Stomach (tissue), 9 donors: ENCODE measurements around the gene DCDC1. TPM values are rescaled to one million over a fixed set of nuclear protein-coding genes. Genes with fewer than 3 reads are reported as not detected.
A peak's percentile ranks its signal among the peaks of the same experiment; 100 is the strongest.

Source experiments
- DNase-seq, 2 donors: peaks; one replicate each; pipeline versions ENCODE4 v3.0.0 to v3.0.0-alpha.2; 2013 to 2019
- H3K27ac ChIP-seq, 5 donors: fragments of 200-600 bp in 4 of 5; sonication (generic) in 4 of 5; one replicate each; pipeline ENCODE4 v1.5.1; 2013 to 2019; ENCODE audit warnings: mild to moderate bottlenecking in 1 of 5, moderate library complexity in 1 of 5
- H3K27me3 ChIP-seq, 3 donors: fragments of 200-600 bp; sonication (generic); one replicate each; pipeline ENCODE4 v1.5.1; 2017 to 2019; ENCODE audit warnings: mixed run types in 1 of 3
- H3K36me3 ChIP-seq, 4 donors: fragments of 200-600 bp; sonication (generic); 1 replicate in 3 of 4; 2 replicates in 1 of 4; pipeline ENCODE4 v1.5.1; 2016 to 2019
- H3K4me1 ChIP-seq, 4 donors: fragments of 200-600 bp; sonication (generic); one replicate each; pipeline ENCODE4 v1.5.1; 2016 to 2019
- H3K4me3 ChIP-seq, 4 donors: fragments of 200-600 bp; sonication (generic) in 3 of 4; one replicate each; pipeline ENCODE4 v1.5.1; 2016 to 2019; ENCODE audit warnings: mild to moderate bottlenecking in 1 of 4
- H3K9me3 ChIP-seq, 4 donors: fragments of 200-600 bp; sonication (generic); one replicate each; pipeline ENCODE4 v1.5.1; 2016 to 2019
- EP300 ChIP-seq: sonication (generic); formaldehyde crosslinking; IDR thresholded peaks from one replicate; pipeline ENCODE4 v1.6.1; 2017; ENCODE audit warnings: antibody characterized with exemption
- POLR2A ChIP-seq, 4 donors: fragments of 450-650 bp; IDR thresholded peaks; one replicate each; pipeline ENCODE4 v1.6.1; 2016; ENCODE audit warnings: antibody characterized with exemption in 4 of 4, control low read depth in 2 of 4, mild to moderate bottlenecking in 1 of 4, moderate library complexity in 1 of 4
- POLR2AphosphoS5 ChIP-seq, 3 donors: sonication (generic); formaldehyde crosslinking; IDR thresholded peaks; one replicate each; pipeline ENCODE4 v1.6.1; 2016; ENCODE audit warnings: antibody characterized with exemption in 3 of 3
- WGBS, 5 donors: extraction: QIAGEN DNeasy Blood & Tissue Kit in 3 of 5; methylation state at CpG; one replicate each; pipeline versions ENCODE4 v1.1.5 to v1.1.7; 2013 to 2018; 5-methylcytosine and 5-hydroxymethylcytosine counted together
- intact Hi-C: fragments of 100-400 bp; cut with DNase I; formaldehyde crosslinking; loops from one replicate; pipeline ENCODE4 v1.15.1; 2023; ENCODE audit warnings: low total_unique reads
- polyA plus RNA-seq, 3 donors: library from polyadenylated mRNA; stranded (reverse); fragments of 200-250 nt; gene quantifications; one replicate each; pipeline ENCODE4 v1.2.3, GENCODE V29; 2013
- total RNA-seq, 5 donors: library from RNA; depleted of rRNA; stranded (reverse); fragments of >200 nt; gene quantifications; one replicate each; pipeline versions ENCODE4 v1.1.0 to v1.2.3, GENCODE V29; 2014 to 2016
- TF ChIP-seq, protein P1 (sequence below), 7 experiments: fragments of 450-650 bp in 4 of 7; fragments of 200-600 bp in 3 of 7; sonication (generic) in 3 of 7; IDR thresholded peaks; one replicate each; pipeline ENCODE4 v1.5.1; 2016 to 2019; ENCODE audit warnings: antibody characterized with exemption in 7 of 7, control low read depth in 2 of 7, mild to moderate bottlenecking in 1 of 7
- donor health status: healthy with polysubstance abuse.
- donor health status: Bipolar disorder and iron deficiency.
- donor health status: healthy.

DCDC1 gene
- total and polyA plus RNA-seq, 8 donors: 0.45 to 0.55 TPM; not detected in 6

DNA sequence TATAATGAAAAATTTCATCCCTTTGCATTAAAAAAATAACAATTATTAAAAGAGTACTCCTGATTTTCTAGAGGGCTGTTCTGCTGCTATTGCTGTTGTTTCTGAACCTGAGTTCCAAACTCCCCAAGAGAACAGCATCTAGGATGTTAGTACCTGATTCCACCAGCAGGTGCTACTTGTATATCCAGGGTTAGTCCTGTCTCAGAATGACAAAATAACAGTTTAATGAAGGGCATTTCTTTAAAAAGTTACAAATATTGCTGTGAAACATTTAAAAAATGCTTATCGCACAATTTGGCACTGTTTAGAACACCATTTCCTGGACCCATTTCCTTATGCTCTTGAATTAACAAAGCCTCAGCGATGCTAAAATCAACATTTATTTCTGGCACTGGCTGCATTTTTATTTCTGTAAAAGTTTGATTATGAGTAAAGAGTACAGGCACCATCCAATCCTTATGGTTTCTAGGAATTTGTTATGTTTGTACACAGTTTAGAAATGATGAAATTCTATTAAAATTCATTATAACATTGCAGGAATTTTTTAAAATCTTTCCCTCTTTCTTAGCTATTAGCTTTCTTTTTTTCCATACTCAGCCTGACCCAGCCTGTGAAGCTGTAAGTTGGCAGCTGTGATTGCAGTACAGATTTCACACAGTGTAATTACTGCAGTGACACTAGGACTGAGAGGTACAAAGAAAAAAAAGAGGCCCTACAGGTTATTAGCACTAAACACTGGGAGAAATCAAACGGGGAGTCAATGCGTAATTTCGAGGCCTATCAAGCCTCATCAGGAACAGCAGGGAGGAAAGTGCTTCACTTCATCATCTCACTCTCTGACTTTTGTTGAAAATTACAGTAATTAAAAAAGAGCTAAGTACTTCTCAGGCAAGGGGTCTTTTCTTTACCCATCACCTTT lies 208.8 kb downstream of the DCDC1 start:
- Histone ChIP-seq H3K27me3 (no peaks in the 10 kb centered on the region), H3K4me3 (no peak overlapping the region), H3K27ac (no peak overlapping the region), H3K36me3 (no peaks in the 10 kb centered on the region), H3K4me1 (no peaks in the 10 kb centered on the region), H3K9me3 (peaks cover 0 to 7% (median 0%) of the 10 kb centered on the region in 4 donors)
- TF ChIP-seq, protein P1, sequence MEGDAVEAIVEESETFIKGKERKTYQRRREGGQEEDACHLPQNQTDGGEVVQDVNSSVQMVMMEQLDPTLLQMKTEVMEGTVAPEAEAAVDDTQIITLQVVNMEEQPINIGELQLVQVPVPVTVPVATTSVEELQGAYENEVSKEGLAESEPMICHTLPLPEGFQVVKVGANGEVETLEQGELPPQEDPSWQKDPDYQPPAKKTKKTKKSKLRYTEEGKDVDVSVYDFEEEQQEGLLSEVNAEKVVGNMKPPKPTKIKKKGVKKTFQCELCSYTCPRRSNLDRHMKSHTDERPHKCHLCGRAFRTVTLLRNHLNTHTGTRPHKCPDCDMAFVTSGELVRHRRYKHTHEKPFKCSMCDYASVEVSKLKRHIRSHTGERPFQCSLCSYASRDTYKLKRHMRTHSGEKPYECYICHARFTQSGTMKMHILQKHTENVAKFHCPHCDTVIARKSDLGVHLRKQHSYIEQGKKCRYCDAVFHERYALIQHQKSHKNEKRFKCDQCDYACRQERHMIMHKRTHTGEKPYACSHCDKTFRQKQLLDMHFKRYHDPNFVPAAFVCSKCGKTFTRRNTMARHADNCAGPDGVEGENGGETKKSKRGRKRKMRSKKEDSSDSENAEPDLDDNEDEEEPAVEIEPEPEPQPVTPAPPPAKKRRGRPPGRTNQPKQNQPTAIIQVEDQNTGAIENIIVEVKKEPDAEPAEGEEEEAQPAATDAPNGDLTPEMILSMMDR (IDR thresholded peaks at IDR 0.05): peak in 3 of 7 experiments; percentile 12 to 17 (median 16)
- no peak for TF ChIP-seq POLR2AphosphoS5 (IDR thresholded peaks at IDR 0.05)
- WGBS, 5 donors: 44 to 65% (median 55%) methylated on average over 5 of the region's 5 CpGs
- peak in 1 of 2 donors; percentile 12 for DNase-seq
- intact Hi-C loops: no loop called here

DNA sequence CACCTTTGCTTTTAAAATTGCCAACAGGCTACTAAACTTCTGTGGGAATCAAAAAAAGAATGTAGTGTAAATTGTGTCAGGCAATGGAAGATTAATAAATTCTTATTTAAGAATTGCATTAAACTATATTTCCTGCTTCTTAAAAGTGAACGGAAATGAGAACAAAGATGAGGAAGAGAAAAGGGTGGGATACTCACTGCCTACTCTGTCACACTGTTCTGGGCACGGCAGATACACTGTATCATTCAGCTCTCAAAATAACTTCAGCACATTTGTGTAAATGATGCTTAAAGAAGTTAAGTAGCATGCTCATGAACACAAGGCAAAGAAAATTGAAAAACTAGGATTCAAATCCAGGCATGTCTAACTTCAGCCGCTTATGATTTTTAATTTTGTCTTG lies 218.7 kb downstream of the DCDC1 start:
- Histone ChIP-seq H3K9me3 (no peaks in the 10 kb centered on the region), H3K27ac (no peak overlapping the region), H3K4me3 (no peak overlapping the region), H3K36me3 (no peaks in the 10 kb centered on the region), H3K27me3 (no peaks in the 10 kb centered on the region), H3K4me1 (no peaks in the 10 kb centered on the region)
- no peak for DNase-seq
- TF ChIP-seq EP300 (no peak), POLR2A (IDR thresholded peaks at IDR 0.05) (no peak), POLR2AphosphoS5 (IDR thresholded peaks at IDR 0.05) (no peak)
- TF ChIP-seq, protein P1 (IDR thresholded peaks at IDR 0.05): no peak
- 78 to 85% (median 82%) methylated on average over 3 of the region's 3 CpGs for WGBS, 5 donors
- intact Hi-C loops: no loop called here

DNA sequence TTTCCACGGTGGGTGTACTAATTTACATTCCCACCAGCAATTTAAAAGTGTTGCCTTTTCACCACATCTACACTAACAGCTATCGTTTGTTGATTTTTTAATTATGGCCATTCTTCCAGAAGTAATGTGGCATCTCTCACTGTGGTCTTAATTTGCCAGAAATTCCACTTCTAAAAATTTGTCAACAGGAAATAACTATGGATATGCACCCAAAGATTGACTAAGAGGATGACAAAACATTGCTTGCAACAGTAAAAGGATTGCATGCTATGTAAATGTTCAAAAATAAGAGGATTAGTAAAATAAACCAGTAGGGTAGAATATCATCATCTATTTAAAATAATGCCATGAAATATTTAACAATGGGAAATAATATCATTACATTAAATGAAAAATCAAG lies 219.5 kb downstream of the DCDC1 start:
- no peaks in the 10 kb centered on the region for H3K4me1 ChIP-seq
- intact Hi-C loops: no loop called here
- WGBS, 5 donors: 78 to 91% (median 83%) methylated on average over 2 of the region's 2 CpGs
- no peaks in the 10 kb centered on the region for H3K9me3 ChIP-seq
- no peaks in the 10 kb centered on the region for H3K36me3 ChIP-seq
- no peaks in the 10 kb centered on the region for H3K27me3 ChIP-seq
- no peak for DNase-seq
- TF ChIP-seq EP300 (no peak), POLR2AphosphoS5 (IDR thresholded peaks at IDR 0.05) (no peak), POLR2A (IDR thresholded peaks at IDR 0.05) (no peak)
- TF ChIP-seq, protein P1 (IDR thresholded peaks at IDR 0.05): no peak
- H3K4me3 ChIP-seq: no peak overlapping the region
- H3K27ac ChIP-seq: no peak overlapping the region

DNA sequence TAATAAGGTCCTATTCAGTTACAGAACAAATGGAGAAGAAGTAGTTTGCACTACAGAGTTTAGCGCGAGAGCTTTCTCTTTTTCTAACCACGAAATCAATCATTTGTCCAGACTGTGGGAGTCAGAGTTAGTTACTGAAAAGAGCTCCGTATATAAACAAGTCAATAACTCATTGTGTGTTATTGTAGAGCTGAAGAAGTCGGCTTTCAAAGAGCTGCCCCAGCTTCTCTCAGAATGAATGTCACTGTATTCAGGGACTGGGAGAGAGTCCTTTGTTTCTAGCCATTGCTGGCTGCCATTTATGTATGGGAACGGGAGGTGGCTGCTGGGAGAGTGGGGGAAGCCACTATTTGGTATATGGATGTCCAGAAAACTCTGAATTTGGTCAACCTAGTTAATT lies 227.8 kb downstream of the DCDC1 start:
- peak in 1 of 2 donors; percentile 2 for DNase-seq
- no peaks in the 10 kb centered on the region for H3K36me3 ChIP-seq
- intact Hi-C loops: no loop called here
- no peaks in the 10 kb centered on the region for H3K27me3 ChIP-seq
- no peak overlapping the region for H3K27ac ChIP-seq
- H3K4me1 ChIP-seq: no peaks in the 10 kb centered on the region
- 9 to 19% (median 12%) methylated on average over 6 of the region's 6 CpGs for WGBS, 5 donors
- H3K9me3 ChIP-seq: no peaks in the 10 kb centered on the region
- H3K4me3 ChIP-seq: no peak overlapping the region
- TF ChIP-seq POLR2A (IDR thresholded peaks at IDR 0.05) (no peak), EP300 (no peak), POLR2AphosphoS5 (IDR thresholded peaks at IDR 0.05) (no peak)
- TF ChIP-seq, protein P1 (IDR thresholded peaks at IDR 0.05): no peak
